GM18520 (cell line): ENCODE measurements around the gene LCA5L.
"Not testable (repeated sequence)": the region's sequence is repeated elsewhere in the genome, so short reads cannot be mapped to it uniquely, and the experiment has no call there.

Source experiments
- ATAC-seq: cut with Tn5 transposase; IDR thresholded peaks from one replicate; pipeline ENCODE4 v1.9.1; 2021; ENCODE audit not compliant: unreplicated experiment

The LCA5L gene

DNA sequence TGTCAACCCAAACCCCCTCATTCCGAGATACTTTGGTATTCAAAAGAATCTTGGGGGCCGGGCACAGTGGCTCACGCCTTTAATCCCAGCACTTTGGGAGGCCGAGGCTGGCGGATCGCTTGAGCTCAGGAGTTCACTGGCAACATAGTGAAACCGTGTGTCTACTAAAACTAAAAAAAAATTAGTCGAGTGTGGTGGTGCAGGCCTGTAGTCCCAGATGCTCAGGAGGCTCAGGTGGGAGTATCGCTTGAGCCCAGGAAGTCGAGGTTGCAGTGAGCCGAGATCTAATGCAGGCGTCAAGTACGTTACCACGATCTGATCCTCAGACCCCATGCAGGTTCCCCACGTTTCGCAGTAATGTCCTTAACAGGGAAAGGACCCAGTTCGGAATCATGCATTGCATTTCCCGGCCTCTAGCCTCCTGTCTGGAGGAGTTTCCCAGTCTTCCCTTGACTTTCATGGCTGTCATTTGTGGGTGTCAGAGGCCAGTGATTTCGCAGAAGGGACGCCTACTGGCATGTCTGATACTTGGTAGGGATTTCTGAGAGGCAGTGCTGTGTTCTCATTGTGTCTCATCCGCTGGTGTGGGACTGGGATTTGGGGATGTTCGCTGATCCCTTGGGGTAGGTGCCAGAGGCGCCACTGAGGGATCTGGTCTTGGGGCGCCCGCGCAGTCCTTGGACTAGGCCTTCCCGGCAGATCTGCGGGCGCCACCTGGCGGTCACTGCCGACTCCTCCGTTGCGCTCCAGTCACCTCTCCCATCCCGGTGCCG is 57.4 kb downstream of the LCA5L start:
- peak; percentile 75 for ATAC-seq

DNA sequence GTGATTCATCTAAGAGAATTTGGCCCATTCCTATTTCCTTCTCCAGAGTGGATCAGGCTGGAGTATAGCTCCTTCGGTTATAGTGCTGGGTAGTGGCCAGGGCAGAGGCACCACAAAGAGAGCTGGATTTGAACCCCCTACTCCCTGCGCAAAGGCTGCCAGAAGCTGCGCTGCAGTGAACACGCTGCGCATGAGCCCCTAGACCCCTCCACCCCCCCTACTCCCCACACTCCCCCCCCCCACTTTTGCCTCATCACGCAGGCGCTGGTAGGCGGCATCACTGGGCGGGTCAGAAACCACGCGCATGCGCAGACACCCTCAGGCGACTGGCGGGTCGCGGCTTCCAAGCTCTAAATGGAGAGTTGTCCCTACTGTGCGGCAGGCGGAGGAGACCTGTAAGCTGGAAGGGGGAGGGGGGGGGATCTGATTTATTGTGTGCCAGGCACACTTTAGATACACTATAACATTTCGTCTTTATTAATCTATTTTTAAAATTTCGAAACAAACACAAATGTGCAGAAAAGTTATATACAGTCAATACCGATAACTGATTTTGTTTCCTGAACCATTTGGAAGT is 58.0 kb downstream of the LCA5L start:
- peak; percentile 42 for ATAC-seq

DNA sequence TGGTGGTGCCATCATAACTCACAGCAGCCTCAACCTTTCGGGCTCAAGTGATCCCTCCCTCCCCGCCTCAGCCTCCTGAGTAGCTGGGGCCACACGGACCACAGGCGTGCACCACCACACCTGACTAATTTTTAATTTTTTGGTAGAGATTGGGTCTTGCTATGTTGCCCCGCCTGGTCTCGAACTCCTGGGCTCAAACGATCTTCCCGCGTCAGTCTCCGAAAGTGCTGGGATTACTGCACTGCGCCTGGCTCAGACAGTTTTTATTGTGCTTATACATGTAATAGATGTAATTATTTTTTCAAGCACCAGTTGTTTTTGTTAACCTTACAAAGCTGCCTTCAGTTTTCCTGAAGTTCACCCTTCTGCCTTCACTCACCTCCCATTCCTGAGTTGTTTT is 58.7 kb downstream of the LCA5L start:
- no peak for ATAC-seq

DNA sequence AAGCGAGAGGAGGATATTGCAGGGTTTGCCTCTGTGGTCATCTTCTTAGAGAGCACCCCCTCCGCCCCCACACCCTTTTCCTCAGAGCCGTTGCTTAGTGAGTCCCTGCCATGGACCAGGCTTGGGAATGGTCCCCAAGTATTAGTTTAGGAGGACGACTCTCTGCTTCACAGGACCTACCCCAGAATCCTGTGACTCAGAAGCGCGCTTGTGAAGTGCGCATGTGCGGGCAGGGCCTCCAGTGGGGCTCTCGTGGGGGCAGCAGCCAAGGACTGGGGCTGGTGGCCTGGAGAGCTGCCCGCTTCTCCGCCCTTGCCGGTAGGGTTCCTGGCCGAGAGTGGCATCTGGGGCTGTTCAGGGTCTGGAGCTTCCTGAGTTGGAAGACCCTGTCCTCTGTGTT is 59.4 kb downstream of the LCA5L start:
- no peak for ATAC-seq

DNA sequence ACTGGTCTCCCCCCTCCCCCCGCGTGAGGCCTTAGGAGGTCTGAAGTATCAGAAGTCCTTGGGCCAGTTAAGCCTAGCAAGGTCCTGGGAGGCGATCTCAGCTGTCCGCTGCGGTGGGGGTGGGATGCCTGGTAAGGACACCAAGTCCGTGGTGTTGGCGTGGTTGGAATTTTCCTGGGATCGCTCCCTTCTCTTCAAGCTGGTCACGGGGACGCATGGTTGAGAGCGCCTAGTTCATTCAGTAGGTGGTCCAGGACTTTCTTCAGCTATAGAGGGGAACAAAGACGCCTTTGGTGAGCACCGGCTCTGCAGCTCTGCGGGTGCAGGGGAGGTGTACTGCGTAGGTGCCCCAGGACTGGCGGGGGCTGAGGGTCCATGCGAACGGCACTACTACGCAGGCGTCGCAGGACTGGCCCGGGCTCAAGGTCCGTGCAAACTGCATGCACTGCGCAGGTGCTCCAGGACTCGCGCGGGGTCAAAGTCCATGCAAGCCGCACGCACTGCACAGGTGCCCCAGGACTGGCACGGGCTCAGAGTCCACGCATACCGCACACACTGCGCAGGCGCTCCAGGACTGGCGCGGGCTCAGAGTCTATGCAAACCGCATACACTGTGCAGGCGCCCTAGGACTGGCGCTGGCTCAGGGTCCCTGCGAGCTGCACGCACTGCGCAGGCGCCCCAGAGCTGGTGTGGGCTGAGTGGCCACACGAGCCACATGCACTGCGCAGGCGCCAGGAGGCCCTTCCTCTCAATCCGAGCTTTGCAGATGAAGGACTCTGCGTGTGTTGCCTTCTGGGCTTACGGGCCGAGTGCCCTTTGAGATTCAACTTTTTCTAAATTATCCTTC is 60.1 kb downstream of the LCA5L start:
- no peak for ATAC-seq

DNA sequence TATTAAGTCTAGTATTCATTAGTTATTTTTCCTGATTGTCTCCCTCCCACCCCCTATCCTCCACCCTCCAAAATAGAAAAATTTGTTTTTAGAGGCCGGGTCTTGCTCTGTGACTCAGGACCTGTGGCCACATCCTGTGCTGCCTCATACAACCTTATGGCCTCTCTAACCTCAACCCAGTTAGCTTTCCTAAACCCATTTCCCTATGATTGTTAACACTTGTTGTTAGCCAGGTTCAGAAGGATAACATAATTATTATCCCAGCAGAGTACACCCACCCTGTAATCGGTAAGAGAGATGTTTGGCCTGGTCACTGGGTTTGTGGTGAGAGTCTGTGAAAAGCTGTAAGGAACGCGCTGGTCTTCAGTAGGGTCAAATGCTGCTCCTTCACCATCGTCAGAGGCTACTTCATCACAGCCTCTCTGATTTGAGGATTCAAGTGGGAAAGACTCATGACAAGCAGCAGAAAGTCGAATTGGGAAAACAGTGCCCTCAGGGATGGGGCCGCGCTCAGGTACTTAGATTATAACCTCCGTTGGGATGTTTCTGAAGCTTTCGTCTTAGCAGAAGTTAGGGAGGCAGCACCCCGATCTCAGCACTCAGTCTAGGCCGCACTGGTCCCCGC is 60.8 kb downstream of the LCA5L start:
- no peak for ATAC-seq

DNA sequence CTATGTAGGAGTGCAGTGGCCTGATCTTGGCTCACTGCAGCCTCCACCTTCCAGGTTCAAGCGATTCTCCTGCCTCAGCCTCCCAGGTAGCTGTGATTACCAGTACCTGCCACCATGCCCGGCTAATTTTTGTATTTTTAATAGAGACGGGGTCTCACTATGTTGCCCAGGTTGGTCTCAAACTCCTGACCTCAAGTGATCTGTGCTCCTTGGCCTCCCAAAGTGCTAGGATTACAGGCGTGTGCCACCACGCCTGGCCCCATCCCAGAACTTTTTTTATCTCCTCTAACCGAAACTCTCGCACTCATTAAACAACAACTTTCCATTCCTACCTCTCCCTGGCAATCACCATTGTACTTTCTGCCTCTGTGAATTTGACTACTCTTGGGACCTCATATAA is 63.5 kb downstream of the LCA5L start:
- not testable (repeated sequence) for ATAC-seq

DNA sequence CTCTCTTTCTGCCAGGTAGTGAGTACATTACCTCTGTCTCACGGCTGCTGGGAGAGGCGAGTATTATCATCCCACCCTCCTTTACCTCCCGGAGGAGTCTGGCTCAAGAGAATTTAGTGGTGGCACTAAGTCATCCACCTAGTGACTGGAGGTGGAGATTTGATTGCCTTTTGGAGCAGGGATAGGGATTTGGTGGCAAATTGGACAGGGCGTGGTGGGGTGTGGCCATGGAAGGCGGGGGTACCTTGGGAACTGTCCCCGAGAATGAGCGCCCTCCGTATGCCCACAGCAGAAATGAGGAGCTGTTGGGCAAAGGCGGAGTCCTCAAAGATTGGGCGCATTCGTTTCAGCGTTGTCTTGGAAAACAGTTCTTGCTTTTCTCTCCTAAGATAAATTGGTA is 64.6 kb downstream of the LCA5L start:
- ATAC-seq = no peak

DNA sequence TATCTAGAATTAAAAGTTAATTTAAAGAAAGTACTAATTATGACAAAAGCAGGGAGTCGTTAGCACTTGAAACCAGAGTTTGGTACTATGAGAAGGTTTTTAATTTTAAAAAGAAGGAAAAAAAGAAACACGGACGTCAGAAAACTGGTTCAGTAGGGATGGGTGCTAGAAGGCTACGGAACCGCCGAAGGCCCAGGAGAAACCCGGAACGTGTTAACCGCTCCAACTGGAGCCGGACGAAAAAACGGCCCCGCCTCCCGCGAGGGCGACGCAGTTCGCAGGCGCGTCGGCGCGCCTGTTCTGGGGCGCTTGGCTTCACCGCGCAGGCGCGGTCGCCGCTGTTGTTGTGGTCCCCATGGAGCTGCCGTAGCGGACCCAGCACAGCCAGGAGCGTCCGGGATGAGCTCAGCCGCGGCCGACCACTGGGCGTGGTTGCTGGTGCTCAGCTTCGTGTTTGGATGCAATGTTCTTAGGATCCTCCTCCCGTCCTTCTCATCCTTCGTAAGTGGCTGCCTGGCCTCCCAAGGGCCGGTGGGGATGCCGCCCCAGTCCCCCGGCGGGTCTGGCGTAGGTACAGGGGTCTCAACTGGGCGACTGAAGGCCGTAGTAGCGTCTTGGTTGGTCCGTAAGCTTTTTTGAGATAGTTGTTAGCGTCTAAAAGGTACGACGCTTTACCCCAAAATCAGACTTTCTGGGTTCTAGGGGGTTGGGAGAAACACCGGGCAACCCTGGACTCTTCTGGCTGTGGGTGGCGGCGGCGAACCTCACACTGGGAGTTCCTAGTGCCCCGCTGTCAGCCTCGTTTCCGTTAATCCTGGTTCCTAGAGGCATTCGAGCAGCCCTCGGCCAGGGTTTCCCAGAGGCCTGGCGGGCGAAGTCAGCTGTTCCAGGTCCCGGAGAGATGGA is 65.3 kb downstream of the LCA5L start:
- ATAC-seq = peak; percentile 94

DNA sequence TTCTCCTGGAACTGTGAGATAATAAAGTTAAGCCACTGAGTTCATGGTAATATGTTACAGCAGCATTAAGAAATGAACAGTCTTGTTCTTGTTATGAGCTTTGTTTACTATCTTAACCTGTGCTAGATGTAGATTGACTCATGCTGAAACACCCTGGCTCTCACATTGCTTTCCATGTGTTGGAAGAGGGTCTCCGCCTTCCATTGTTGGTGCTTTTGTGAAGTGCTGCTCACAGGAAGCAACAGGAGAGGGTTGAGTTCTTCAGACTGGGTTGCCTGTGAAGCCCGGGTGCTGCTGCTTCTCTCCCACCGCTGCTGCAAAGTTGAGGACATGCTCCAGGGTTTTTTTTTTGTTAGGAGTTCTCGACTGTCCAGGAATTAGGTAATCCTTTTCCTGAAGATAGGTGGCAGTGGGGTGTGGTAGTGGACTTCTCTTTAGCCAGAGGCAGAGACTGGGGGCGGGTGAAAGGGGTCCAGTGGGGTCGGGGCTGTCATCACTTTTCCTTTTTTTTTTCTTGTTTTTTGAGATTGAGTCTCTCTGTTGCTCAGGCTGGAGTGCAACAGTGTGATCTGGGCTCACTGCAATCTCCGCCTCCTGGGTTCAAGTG is 68.0 kb downstream of the LCA5L start:
- ATAC-seq = no peak

DNA sequence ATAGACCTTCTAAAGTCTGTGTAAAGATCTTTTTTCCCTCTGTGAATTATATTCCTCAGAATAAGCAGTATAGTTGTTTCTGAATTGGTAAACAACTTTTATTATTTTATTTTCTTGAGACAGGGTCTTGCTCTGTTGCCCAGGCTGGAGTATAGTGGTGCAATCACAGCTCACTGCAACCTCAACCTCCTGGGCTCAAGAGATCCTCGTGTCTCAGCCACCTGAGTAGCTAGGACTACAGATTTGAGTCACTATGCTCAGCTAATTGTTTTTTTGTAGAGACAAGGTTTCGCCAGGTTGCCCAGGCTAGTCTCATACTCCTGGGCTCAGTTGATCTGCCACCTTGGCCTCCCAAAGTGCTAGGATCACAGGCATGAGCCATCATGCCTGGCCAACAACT is 70.1 kb downstream of the LCA5L start:
- ATAC-seq = no peak

DNA sequence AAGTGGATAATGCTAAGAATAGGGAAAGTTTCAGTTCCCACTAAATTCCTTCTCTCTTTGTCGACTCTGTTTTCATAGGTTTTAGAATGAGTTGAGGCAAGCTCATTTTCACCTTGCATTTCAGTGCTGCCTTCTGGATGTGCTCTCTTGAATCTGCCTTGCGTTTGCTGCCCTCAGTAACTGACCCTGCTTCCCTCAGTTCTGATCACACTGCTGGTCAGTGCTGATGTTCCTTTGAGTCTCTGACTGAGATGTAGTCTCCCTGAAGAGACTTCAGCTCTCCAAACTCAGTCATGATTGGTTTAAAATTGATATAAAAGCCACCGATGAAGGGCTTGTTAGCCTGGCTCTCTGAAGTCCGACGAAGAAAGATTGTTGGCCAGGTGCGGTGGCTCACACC is 71.5 kb downstream of the LCA5L start:
- no peak for ATAC-seq

DNA sequence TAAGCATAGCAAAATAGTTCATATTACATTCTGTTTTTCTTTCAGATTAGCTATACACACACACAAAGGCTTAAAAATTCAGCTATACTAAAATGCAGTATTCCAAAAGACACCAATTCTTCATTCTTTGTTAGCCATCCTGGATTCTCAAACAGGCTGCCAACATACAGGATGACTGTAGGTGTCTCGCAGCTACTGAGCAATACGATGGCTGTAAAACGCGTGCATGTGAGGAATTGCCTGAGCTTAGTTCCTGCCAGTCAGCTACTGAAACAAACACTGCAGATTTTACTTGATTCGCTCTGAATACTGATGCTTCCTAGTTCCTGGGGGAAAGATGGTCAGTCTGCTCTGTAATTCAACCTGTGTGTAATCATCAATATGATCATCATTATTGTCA is 71.9 kb downstream of the LCA5L start:
- no peak for ATAC-seq

DNA sequence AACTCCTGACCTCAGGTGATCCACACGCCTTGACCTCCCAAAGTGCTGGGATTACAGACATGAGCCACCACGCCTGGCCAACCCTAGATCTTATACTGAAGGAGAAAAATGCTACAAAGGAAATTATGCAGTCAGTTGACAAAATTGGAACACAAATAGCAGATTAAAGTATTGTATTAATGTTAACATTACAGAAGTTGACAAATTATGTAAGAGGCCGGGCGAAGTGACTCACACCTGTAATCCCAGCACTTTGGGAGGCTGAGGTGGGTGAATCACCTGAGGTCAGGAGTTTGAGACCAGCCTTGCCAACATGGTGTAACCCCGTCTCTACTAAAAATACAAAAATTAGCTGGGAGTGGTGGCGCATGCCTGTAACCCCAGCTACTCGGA is 75.7 kb downstream of the LCA5L start:
- not testable (repeated sequence) for ATAC-seq

DNA sequence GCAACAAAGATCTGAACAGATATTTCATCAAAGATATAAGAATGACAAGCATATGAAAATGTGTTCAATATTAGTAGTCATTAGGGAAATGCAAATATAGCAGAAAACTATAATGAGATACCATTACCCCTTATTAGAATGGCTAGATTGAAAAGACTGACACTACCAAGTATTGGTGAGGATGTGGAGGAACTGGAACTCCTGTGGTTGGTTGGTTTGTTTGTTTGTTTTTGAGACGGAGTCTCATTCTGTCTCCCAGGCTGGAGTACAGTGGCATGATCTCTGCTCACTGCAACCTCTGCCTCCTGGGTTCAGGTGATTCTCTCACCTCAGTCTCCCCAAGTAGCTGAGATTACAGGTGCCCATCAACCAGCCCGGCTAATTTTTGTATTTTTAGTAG is 77.8 kb downstream of the LCA5L start:
- ATAC-seq = no peak

DNA sequence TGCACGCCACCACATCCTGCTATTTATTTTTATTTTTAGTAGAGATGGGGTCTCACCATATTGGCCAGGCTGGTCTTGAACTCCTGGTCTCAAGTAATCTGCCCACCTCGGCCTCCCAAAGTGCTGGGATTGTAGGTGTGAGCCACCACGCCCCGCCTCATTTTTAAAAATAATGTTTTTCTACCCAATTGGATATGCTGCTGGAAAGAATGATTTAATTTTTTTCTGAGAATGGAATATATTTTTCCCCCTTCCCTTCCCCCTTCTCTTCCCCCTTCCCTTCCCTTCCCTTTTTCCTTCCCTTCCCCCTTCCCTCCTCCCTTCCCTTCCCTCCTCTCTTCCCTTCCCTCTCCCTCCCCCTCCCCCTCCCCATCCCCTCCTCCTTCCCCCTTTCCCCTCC is 79.0 kb downstream of the LCA5L start:
- ATAC-seq = no peak

DNA sequence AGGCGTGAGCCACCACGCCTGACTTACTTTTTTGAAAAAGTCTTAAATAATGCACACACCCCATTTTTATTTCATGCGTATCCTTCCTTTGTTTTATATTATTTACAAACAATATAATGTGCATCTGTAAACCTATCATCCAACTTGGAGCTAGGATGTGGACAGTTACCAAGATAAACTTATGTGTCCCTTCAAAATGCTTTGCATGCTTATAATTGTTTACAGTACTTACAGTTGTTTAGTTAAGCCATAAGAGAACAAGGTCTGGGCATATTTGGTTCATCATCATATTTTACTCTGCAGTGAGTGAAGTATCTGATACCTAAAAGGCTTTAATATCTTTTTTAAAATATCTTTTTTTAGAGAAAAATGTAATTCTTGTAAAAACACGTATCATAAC is 80.6 kb downstream of the LCA5L start:
- no peak for ATAC-seq

DNA sequence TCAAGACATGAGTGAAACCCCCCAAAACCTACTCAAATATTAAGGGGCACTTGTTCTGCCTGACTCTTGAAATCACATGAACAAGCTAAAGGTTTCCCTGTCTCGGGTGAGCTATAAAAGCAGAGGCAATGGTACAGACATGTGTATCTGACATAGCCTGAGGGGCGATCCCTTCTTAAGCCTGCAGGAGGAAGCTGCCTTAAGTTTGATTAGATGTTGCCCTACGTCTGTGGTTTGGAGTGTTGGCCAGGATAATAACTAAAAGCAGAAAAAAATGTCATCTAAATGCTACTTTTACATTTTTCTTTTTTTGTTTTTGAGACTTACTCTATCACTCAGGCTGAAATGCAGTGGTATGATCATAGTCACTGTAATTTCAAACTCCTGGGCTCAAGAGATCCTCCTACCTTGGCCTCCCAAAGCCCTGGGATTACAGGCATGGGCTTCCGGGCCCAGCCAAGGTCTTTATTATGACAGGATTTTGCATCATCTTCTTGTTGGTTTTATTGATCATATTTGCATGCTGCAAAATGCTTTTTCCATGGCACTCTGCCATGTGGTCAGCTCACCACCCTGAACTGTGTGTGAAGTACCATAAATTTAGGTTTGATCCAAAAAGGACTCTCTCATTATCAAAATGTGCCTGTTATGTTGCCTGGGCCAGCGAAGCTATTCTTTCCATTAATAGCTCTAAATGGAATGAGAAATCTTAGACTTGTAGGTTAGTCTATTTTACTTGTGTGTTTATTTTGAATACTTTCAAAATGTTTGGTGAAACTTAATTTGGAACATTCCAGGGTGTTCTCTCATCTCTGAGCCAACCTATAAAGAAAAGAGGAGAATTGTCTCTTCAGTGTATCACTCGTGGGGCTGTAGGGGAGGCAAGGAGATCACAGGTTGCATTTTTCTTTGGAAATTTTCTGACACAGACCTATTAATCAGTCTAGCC is 81.7 kb downstream of the LCA5L start:
- no peak for ATAC-seq

DNA sequence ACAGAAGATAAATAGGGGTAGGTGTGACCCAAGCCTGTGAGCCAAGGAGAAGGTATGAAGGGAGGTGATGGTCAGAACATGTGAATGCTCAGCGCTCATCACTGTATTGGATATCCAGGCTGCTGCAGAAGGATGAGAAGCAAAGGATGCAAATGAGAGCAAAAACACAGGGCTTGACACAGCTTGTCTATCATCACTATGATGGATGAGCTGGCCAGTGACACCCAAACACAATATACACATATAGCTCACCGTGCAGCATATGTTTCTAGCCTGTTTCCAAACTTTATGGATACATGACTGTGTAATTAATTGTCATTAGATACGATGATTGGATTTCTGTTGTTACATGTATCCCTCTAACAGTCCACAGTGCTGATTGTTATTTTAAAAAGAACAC is 82.8 kb downstream of the LCA5L start:
- ATAC-seq = no peak
